Cardiac muscle cell (in vitro differentiated cells and primary cell): ENCODE data around the gene PACSIN2. TPM values are rescaled to one million over a fixed set of nuclear protein-coding genes. Genes with fewer than 3 reads are reported as not detected.

Source experiments
- DNase-seq, 2 donors: peaks; one replicate each; pipeline versions ENCODE4 v3.0.0 to v3.0.0-alpha.2; 2010 to 2017; ENCODE audit warnings: low read depth in 1 of 2, low spot score in 1 of 2
- H3K27ac ChIP-seq: fragments of 200-600 bp; sonication (generic); 2 replicates; pipeline ENCODE4 v1.5.1; 2016
- H3K27me3 ChIP-seq: fragments of 200-600 bp; sonication (generic); 2 replicates; pipeline ENCODE4 v1.6.0; 2016; ENCODE audit warnings: control low read depth
- H3K36me3 ChIP-seq: fragments of 200-600 bp; sonication (generic); 2 replicates; pipeline ENCODE4 v1.5.1; 2016; ENCODE audit warnings: control low read depth
- H3K4me1 ChIP-seq: fragments of 200-600 bp; sonication (generic); 2 replicates; pipeline ENCODE4 v1.8.1; 2017; ENCODE audit warnings: low read depth, mild to moderate bottlenecking, mixed run types
- H3K4me3 ChIP-seq: fragments of 200-600 bp; sonication (generic); 2 replicates; pipeline ENCODE4 v1.5.1; 2016; ENCODE audit warnings: mild to moderate bottlenecking
- H3K9me3 ChIP-seq: fragments of 200-600 bp; sonication (generic); 2 replicates; pipeline ENCODE4 v1.5.1; 2017; ENCODE audit warnings: low read depth, mild to moderate bottlenecking, control low read depth
- polyA plus RNA-seq: library from polyadenylated mRNA; unstranded; fragments of >200 nt; fragmentation: Nextera tagmentation; extraction: Ambion mirVana; gene quantifications from 2 replicates; pipeline ENCODE4 v1.2.1, GENCODE V29; 2016
- total RNA-seq: library from RNA; depleted of rRNA; stranded (reverse); fragments of >200 nt; gene quantifications from 2 replicates; pipeline ENCODE4 v1.2.3, GENCODE V29; 2016
- TF ChIP-seq, protein P1 (sequence below): IDR thresholded peaks from 2 replicates; pipeline ENCODE4 v1.5.1; 2012; ENCODE audit warnings: low read depth, mild to moderate bottlenecking, low read length

The PACSIN2 gene
- total and polyA plus RNA-seq, 2 experiments from 2014 or later, result 67.7 to 70.5 TPM

DNA sequence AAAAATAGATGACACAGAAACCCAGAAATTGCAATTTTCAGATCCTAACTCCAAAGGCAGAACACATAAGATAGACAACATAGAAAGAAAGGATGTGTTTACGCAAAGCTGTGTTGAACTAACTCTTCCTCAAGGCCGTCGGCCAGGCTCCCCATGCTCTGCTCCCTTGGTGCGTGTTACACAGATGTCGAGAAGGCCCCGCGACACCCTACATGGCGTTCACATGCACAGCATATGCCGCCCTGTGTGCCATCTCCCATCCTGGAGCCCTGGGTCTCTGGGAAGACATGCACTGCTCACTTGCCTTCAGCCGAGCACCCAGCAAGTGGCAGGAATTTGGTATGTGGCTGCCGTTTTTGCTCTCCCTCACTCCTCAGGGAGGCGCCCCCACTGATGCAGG lies 110.9 kb downstream of the PACSIN2 start:
- TF ChIP-seq, protein P1, sequence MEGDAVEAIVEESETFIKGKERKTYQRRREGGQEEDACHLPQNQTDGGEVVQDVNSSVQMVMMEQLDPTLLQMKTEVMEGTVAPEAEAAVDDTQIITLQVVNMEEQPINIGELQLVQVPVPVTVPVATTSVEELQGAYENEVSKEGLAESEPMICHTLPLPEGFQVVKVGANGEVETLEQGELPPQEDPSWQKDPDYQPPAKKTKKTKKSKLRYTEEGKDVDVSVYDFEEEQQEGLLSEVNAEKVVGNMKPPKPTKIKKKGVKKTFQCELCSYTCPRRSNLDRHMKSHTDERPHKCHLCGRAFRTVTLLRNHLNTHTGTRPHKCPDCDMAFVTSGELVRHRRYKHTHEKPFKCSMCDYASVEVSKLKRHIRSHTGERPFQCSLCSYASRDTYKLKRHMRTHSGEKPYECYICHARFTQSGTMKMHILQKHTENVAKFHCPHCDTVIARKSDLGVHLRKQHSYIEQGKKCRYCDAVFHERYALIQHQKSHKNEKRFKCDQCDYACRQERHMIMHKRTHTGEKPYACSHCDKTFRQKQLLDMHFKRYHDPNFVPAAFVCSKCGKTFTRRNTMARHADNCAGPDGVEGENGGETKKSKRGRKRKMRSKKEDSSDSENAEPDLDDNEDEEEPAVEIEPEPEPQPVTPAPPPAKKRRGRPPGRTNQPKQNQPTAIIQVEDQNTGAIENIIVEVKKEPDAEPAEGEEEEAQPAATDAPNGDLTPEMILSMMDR, result no peak
- no peak overlapping the region for H3K4me3 ChIP-seq
- no peak for DNase-seq
- no peaks in the 10 kb centered on the region for H3K9me3 ChIP-seq
- H3K27me3 ChIP-seq, result no peaks in the 10 kb centered on the region
- H3K36me3 ChIP-seq, result no peaks in the 10 kb centered on the region
- no peak overlapping the region for H3K27ac ChIP-seq
- H3K4me1 ChIP-seq, result peaks cover 39% of the 10 kb centered on the region

DNA sequence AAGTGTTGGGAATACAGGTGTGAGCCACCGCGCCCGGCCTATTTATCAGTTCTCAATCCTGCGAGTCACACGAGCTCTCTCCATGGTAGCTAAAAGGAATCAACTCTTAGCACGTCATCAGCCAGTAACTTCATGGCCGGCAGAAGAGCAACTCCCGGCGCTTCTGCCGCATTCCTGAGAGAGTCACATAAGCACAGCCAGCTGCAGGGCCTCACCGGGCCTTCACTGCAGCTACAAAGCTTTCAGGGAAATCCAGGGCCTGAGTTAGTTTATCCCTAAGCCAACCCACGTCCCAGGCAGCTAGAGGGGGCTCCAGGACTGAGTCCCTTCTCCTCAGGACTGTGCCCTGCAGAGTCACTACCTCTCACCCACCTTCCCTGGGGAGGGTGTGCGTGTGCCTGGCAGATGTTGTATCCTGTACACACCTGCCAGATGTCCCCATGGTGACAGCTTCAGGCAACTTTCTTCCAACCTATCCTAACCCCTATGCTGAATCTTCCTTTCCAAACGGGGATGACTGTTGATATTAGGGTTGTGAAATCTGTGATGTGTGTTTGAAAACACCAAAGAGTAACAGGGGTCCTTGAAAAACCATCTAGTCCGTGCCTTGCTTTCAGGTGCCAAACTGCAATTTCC lies 112.0 kb downstream of the PACSIN2 start:
- Histone ChIP-seq H3K27ac (peak overlapping the region; percentile 16), H3K4me1 (peaks cover 28% of the 10 kb centered on the region), H3K36me3 (no peaks in the 10 kb centered on the region), H3K4me3 (no peak overlapping the region), H3K9me3 (no peaks in the 10 kb centered on the region), H3K27me3 (no peaks in the 10 kb centered on the region)
- DNase-seq, result peak; percentile 41 to 54
- TF ChIP-seq, protein P1, result no peak

GRCh38 chr22:42901790-42902508 lies 113.0 kb downstream of the PACSIN2 start:
- no peak for DNase-seq
- Histone ChIP-seq H3K4me1 (peaks cover 18% of the 10 kb centered on the region), H3K27ac (no peak overlapping the region), H3K36me3 (no peaks in the 10 kb centered on the region), H3K9me3 (no peaks in the 10 kb centered on the region), H3K4me3 (no peak overlapping the region), H3K27me3 (no peaks in the 10 kb centered on the region)
- TF ChIP-seq, protein P1, result peak; percentile 24

DNA sequence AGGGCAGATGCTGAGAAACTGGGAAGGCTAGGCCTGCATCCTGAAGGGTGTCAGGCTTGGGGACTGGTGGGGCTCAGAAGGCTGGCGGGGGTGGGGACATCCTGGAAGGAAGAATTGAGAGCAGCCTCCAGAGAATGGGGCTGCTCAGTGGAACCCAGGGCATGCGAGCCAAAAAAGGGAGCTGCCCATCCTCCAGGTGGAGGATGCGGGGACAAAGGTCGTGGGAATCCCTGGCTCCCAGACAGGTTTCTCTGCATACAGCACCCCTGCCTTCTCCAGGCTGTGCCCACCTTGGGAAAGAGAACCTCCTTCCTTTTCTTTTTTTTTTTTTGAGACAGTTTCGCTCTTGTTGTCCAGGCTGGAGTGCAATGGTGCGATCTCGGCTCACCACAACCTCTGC lies 117.0 kb downstream of the PACSIN2 start:
- TF ChIP-seq, protein P1, result no peak
- peaks cover 3% of the 10 kb centered on the region for H3K4me1 ChIP-seq
- no peaks in the 10 kb centered on the region for H3K36me3 ChIP-seq
- DNase-seq, result no peak
- no peaks in the 10 kb centered on the region for H3K9me3 ChIP-seq
- H3K27me3 ChIP-seq, result no peaks in the 10 kb centered on the region
- H3K4me3 ChIP-seq, result no peak overlapping the region
- no peak overlapping the region for H3K27ac ChIP-seq

- no peaks in the 10 kb centered on the region for H3K27me3 ChIP-seq
- H3K27ac ChIP-seq, result peak overlapping the region; percentile 28
- no peak overlapping the region for H3K4me3 ChIP-seq
- TF ChIP-seq, protein P1, result no peak
- H3K9me3 ChIP-seq, result no peaks in the 10 kb centered on the region
- H3K36me3 ChIP-seq, result no peaks in the 10 kb centered on the region
- H3K4me1 ChIP-seq, result peaks cover 3% of the 10 kb centered on the region
- no peak for DNase-seq
Measured at GRCh38 chr22:42895541-42895981, 119.4 kb downstream of the PACSIN2 start.
